PC-3 (cell line): ENCODE measurements around the gene RBM15. TPM values are rescaled to one million over a fixed set of nuclear protein-coding genes. Genes with fewer than 3 reads are reported as not detected.

Experiments used
- ATAC-seq: fragments of 200-7000 bp; cut with Tn5 transposase; 2 replicates; pipeline ENCODE4 v1.9.1; 2020; ENCODE audit warnings: mild to moderate bottlenecking, moderate library complexity
- BruUV-seq: library from RNA; stranded (reverse); fragments of 400-500 nt; replicated peaks from 2 replicates; lab custom pipeline; 2021; lab: Mats Ljungman, UMichigan
- CTCF ChIA-PET: fragments of 300-600 bp; sonication (Branson Sonifier 250); formaldehyde crosslinking; loops from one replicate; lab custom pipeline; 2022; ENCODE audit warnings: antibody characterized with exemption; lab: Charles Lee
- POLR2A ChIA-PET: fragments of 300-600 bp; sonication (Branson Sonifier 250); formaldehyde crosslinking; loops from one replicate; lab custom pipeline; 2022; ENCODE audit warnings: antibody characterized with exemption; ENCODE audit not compliant: unreplicated experiment; lab: Charles Lee
- DNase-seq: peaks from one replicate; pipeline ENCODE4 v3.0.0-alpha.2; 2015
- H2AFZ ChIP-seq: fragments of 300-600 bp; sonication (generic); 2 replicates; pipeline ENCODE4 v1.6.0; 2016; ENCODE audit warnings: antibody characterized with exemption, low read length
- H3F3A ChIP-seq: fragments of 300-600 bp; sonication (generic); one replicate; pipeline ENCODE4 v1.6.0; 2017; ENCODE audit warnings: antibody characterized with exemption, low read length, control low read depth, mild to moderate bottlenecking; ENCODE audit not compliant: unreplicated experiment
- H3K27ac ChIP-seq: fragments of 300-600 bp; sonication (generic); 2 replicates; pipeline ENCODE4 v1.5.1; 2016; ENCODE audit warnings: mild to moderate bottlenecking, low read length
- H3K27me3 ChIP-seq: fragments of 300-600 bp; sonication (generic); 2 replicates; pipeline ENCODE4 v1.6.1; 2016; ENCODE audit warnings: low read length, mixed read lengths
- H3K36me3 ChIP-seq: fragments of 300-600 bp; sonication (generic); 2 replicates; pipeline ENCODE4 v1.6.1; 2016; ENCODE audit warnings: low read depth, mixed run types, low read length, mixed read lengths
- H3K4me1 ChIP-seq: fragments of 300-600 bp; sonication (generic); 2 replicates; pipeline ENCODE4 v1.5.1; 2016; ENCODE audit warnings: low read length; ENCODE audit not compliant: insufficient read depth
- H3K4me2 ChIP-seq: fragments of 300-600 bp; sonication (generic); 2 replicates; pipeline ENCODE4 v1.6.0; 2016; ENCODE audit warnings: low read length
- H3K4me3 ChIP-seq: fragments of 300-600 bp; sonication (generic); 2 replicates; pipeline ENCODE4 v1.5.1; 2016; ENCODE audit warnings: mild to moderate bottlenecking, low read length, mixed read lengths
- H3K79me2 ChIP-seq: fragments of 300-600 bp; sonication (generic); 2 replicates; pipeline ENCODE4 v1.6.1; 2017; ENCODE audit warnings: low read length, mixed read lengths
- H3K9ac ChIP-seq: fragments of 300-600 bp; sonication (generic); 2 replicates; pipeline ENCODE4 v1.6.0; 2016; ENCODE audit warnings: mild to moderate bottlenecking, low read length
- H3K9me2 ChIP-seq: fragments of 300-600 bp; sonication (generic); replicated peaks from 2 replicates; pipeline ENCODE4 v1.6.1; 2016; ENCODE audit warnings: mixed run types, low read length, mixed read lengths
- H3K9me3 ChIP-seq: fragments of 300-600 bp; sonication (generic); 2 replicates; pipeline ENCODE4 v1.6.1; 2016; ENCODE audit warnings: low read length, mixed read lengths
- H4K20me1 ChIP-seq: fragments of 300-600 bp; sonication (generic); 2 replicates; pipeline ENCODE4 v1.6.1; 2016; ENCODE audit warnings: low read length, mixed read lengths
- CTCF ChIP-seq: fragments of 300-600 bp; sonication (generic); conservative IDR thresholded peaks from 2 replicates; pipeline ENCODE4 v1.5.1; 2017; ENCODE audit warnings: antibody characterized with exemption, low read depth, mild to moderate bottlenecking, low read length
- EZH2 ChIP-seq: fragments of 300-600 bp; sonication (generic); IDR thresholded peaks from one replicate; pipeline ENCODE4 v1.6.1; 2017; ENCODE audit warnings: antibody characterized with exemption, mild to moderate bottlenecking, low read length; ENCODE audit not compliant: unreplicated experiment
- EZH2phosphoT487 ChIP-seq: fragments of 300-600 bp; sonication (generic); IDR thresholded peaks from 2 replicates; pipeline ENCODE4 v1.6.1; 2018; ENCODE audit warnings: mild to moderate bottlenecking, antibody characterized with exemption, low read length, borderline replicate concordance
- intact Hi-C: fragments of 100-400 bp; cut with micrococcal nuclease; formaldehyde crosslinking; loops from 2 replicates; pipeline ENCODE4 v1.9.0; 2023
- total RNA-seq: library from RNA; depleted of rRNA; stranded (reverse); fragments of >200 nt; gene quantifications from 2 replicates; pipeline ENCODE4 v1.2.3, GENCODE V29; 2014

Gene RBM15
- total RNA-seq, 1 experiment from 2014 or later = 41.3 TPM

GRCh38 chr1:110364221-110364620 is 25.0 kb downstream of the RBM15 start:
- no peaks in the 10 kb centered on the region for H3F3A ChIP-seq
- peaks cover 21% of the 10 kb centered on the region; the same call in 1 of the 2 replicates for H3K36me3 ChIP-seq
- 0 out of 2 replicates have a peak, but pooled peaks cover 5% of the 10 kb centered on the region for H3K4me1 ChIP-seq
- H3K27me3 ChIP-seq = no peaks in the 10 kb centered on the region
- H2AFZ ChIP-seq = no peak overlapping the region
- H3K9me2 ChIP-seq = no peaks in the 10 kb centered on the region
- H4K20me1 ChIP-seq = 0 out of 2 replicates have a peak, but pooled peaks cover 4% of the 10 kb centered on the region
- DNase-seq = no peak
- ChIA-PET CTCF (no interaction called here), POLR2A (no interaction called here)
- TF ChIP-seq EZH2phosphoT487 = no peak
- TF ChIP-seq EZH2 = no peak
- no peak for TF ChIP-seq CTCF
- H3K27ac ChIP-seq = no peak overlapping the region
- ATAC-seq = no peak
- H3K9ac ChIP-seq = no peak overlapping the region
- BruUV-seq = no TSS peak
- no peak overlapping the region for H3K4me3 ChIP-seq
- no peak overlapping the region for H3K4me2 ChIP-seq
- no peaks in the 10 kb centered on the region for H3K9me3 ChIP-seq
- intact Hi-C loops = no loop called here
- peaks cover 72% of the 10 kb centered on the region for H3K79me2 ChIP-seq

GRCh38 chr1:110370827-110371226 is 31.6 kb downstream of the RBM15 start:
- TF ChIP-seq CTCF (no peak), EZH2phosphoT487 (no peak), EZH2 (no peak)
- no TSS peak for BruUV-seq
- Histone ChIP-seq H3K4me3 (no peak overlapping the region), H4K20me1 (peaks cover 12% of the 10 kb centered on the region), H3K79me2 (peaks cover 35% of the 10 kb centered on the region), H3K9ac (no peak overlapping the region), H3K27ac (peak overlapping the region; percentile 12; the same call in 1 of the 2 replicates), H2AFZ (no peak overlapping the region), H3K36me3 (peaks cover 22% of the 10 kb centered on the region), H3K4me2 (peak overlapping the region; percentile 13; the same call in 1 of the 2 replicates), H3K9me3 (no peaks in the 10 kb centered on the region), H3K4me1 (peaks cover 21% of the 10 kb centered on the region), H3K27me3 (no peaks in the 10 kb centered on the region), H3K9me2 (no peaks in the 10 kb centered on the region), H3F3A (no peaks in the 10 kb centered on the region)
- CTCF ChIA-PET = no interaction called here
- intact Hi-C loops = no loop called here
- POLR2A ChIA-PET = interaction anchor here (0.6 kb wide), 1 partner anchor 215 kb away, joined by 4 read pairs; no protein-coding TSS in a partner anchor
- ATAC-seq (peak; percentile 100), DNase-seq (peak; percentile 71)

GRCh38 chr1:110375490-110375889 is 36.3 kb downstream of the RBM15 start:
- Histone ChIP-seq H3K9me3 (no peaks in the 10 kb centered on the region), H3K4me1 (peaks cover 8% of the 10 kb centered on the region), H3K79me2 (peaks cover 11% of the 10 kb centered on the region), H3K27me3 (no peaks in the 10 kb centered on the region), H4K20me1 (peaks cover 8% of the 10 kb centered on the region), H3K4me3 (no peak overlapping the region), H3K27ac (no peak overlapping the region), H3K9me2 (no peaks in the 10 kb centered on the region), H3K4me2 (no peak overlapping the region), H2AFZ (no peak overlapping the region), H3F3A (no peaks in the 10 kb centered on the region), H3K36me3 (peaks cover 22% of the 10 kb centered on the region), H3K9ac (no peak overlapping the region)
- TF ChIP-seq CTCF (no peak), EZH2 (no peak), EZH2phosphoT487 (no peak)
- BruUV-seq = no TSS peak
- DNase-seq = no peak
- no peak for ATAC-seq
- CTCF ChIA-PET = no interaction called here
- POLR2A ChIA-PET = no interaction called here
- intact Hi-C loops = no loop called here
